Activated T-helper 1 cell treated with anti-CD3 and anti-CD28 coated beads, Interleukin-12 subunit alpha, Interleukin-12 subunit beta, Interleukin-2, Interleukin-4 antibody, amounts not matched to agents 30 ng/mL and 10 ng/mL and 1 ng/mL, durations not matched to agents 14 hours and 24 hours and 36 hours (primary cell): ENCODE data around the gene KIF18A. TPM values are rescaled to one million over a fixed set of nuclear protein-coding genes. Genes with fewer than 3 reads are reported as not detected.

Experiments used
- DNase-seq: peaks from one replicate; pipeline ENCODE4 v3.0.0; 2021; ENCODE audit warnings: low spot score
- H3K27ac Mint-ChIP-seq: one replicate; pipeline ENCODE4 v1.8.0; 2021; ENCODE audit warnings: mild to moderate bottlenecking, mixed read lengths
- H3K27me3 Mint-ChIP-seq: one replicate; pipeline ENCODE4 v1.8.0; 2022; ENCODE audit warnings: mild to moderate bottlenecking, moderate library complexity, mixed read lengths; ENCODE audit not compliant: insufficient read depth
- H3K36me3 Mint-ChIP-seq: one replicate; pipeline ENCODE4 v1.8.0; 2021; ENCODE audit warnings: low read depth, mixed read lengths
- H3K4me1 Mint-ChIP-seq: one replicate; pipeline ENCODE4 v1.8.0; 2021; ENCODE audit warnings: low read depth, mixed read lengths
- H3K4me3 Mint-ChIP-seq: one replicate; pipeline ENCODE4 v1.8.0; 2021; ENCODE audit warnings: mild to moderate bottlenecking, moderate library complexity, mixed read lengths
- H3K9me3 Mint-ChIP-seq: one replicate; pipeline ENCODE4 v1.8.0; 2021; ENCODE audit warnings: mixed read lengths
- intact Hi-C: fragments of 100-400 bp; cut with micrococcal nuclease; formaldehyde crosslinking; loops from one replicate; pipeline ENCODE4 v1.15.1; 2024
- total RNA-seq: library from RNA; stranded (reverse); gene quantifications from 2 replicates; pipeline ENCODE4 v1.2.3, GENCODE V29; 2022

KIF18A gene
- total RNA-seq, 1 donor from 2014 or later, result 13.1 TPM

GRCh38 chr11:28003615-28004014 is 104.3 kb downstream of the KIF18A start:
- DNase-seq, result no peak
- Mint-ChIP-seq H3K36me3 (peaks cover 6% of the 10 kb centered on the region), H3K9me3 (peaks cover 25% of the 10 kb centered on the region), H3K27me3 (no peaks in the 10 kb centered on the region), H3K4me3 (no peak overlapping the region), H3K27ac (no peak overlapping the region), H3K4me1 (no peaks in the 10 kb centered on the region)
- intact Hi-C loops, result no loop called here

GRCh38 chr11:27998552-27998951 is 109.4 kb downstream of the KIF18A start:
- intact Hi-C loops, result no loop called here
- no peak overlapping the region for H3K4me3 Mint-ChIP-seq

GRCh38 chr11:27997344-27997743 is 110.6 kb downstream of the KIF18A start:
- H3K27ac Mint-ChIP-seq, result no peak overlapping the region
- DNase-seq, result no peak
- H3K36me3 Mint-ChIP-seq, result peaks cover 6% of the 10 kb centered on the region
- H3K4me3 Mint-ChIP-seq, result no peak overlapping the region
- H3K9me3 Mint-ChIP-seq, result peaks cover 15% of the 10 kb centered on the region
- H3K27me3 Mint-ChIP-seq, result no peaks in the 10 kb centered on the region
- intact Hi-C loops, result no loop called here
- no peaks in the 10 kb centered on the region for H3K4me1 Mint-ChIP-seq

More at GRCh38 chr11:27998552-27998951, 109.4 kb downstream of the KIF18A start:
- Mint-ChIP-seq H3K27ac (no peak overlapping the region), H3K27me3 (no peaks in the 10 kb centered on the region), H3K36me3 (peaks cover 6% of the 10 kb centered on the region), H3K4me1 (no peaks in the 10 kb centered on the region), H3K9me3 (peaks cover 25% of the 10 kb centered on the region)
- no peak for DNase-seq

- Mint-ChIP-seq H3K27ac (no peak overlapping the region), H3K36me3 (no peaks in the 10 kb centered on the region), H3K4me3 (no peak overlapping the region), H3K9me3 (peaks cover 5% of the 10 kb centered on the region), H3K4me1 (no peaks in the 10 kb centered on the region), H3K27me3 (no peaks in the 10 kb centered on the region)
- intact Hi-C loops, result no loop called here
- no peak for DNase-seq
These were observed 111.9 kb downstream of the KIF18A start for GRCh38 chr11:27996066-27996465.

GRCh38 chr11:27995083-27995482 is 112.9 kb downstream of the KIF18A start:
- Mint-ChIP-seq H3K27ac (no peak overlapping the region), H3K27me3 (no peaks in the 10 kb centered on the region), H3K4me3 (no peak overlapping the region), H3K4me1 (no peaks in the 10 kb centered on the region), H3K36me3 (no peaks in the 10 kb centered on the region), H3K9me3 (peaks cover under 1% of the 10 kb centered on the region)
- no peak for DNase-seq
- intact Hi-C loops, result no loop called here

GRCh38 chr11:27991736-27992135 is 116.2 kb downstream of the KIF18A start:
- H3K9me3 Mint-ChIP-seq, result no peaks in the 10 kb centered on the region
- H3K27me3 Mint-ChIP-seq, result no peaks in the 10 kb centered on the region
- DNase-seq, result no peak
- H3K4me3 Mint-ChIP-seq, result no peak overlapping the region
- no peaks in the 10 kb centered on the region for H3K36me3 Mint-ChIP-seq
- intact Hi-C loops, result no loop called here
- no peaks in the 10 kb centered on the region for H3K4me1 Mint-ChIP-seq
- no peak overlapping the region for H3K27ac Mint-ChIP-seq

- intact Hi-C loops, result no loop called here
- Mint-ChIP-seq H3K27me3 (peaks cover 4% of the 10 kb centered on the region), H3K9me3 (no peaks in the 10 kb centered on the region), H3K4me3 (no peak overlapping the region), H3K36me3 (no peaks in the 10 kb centered on the region), H3K27ac (no peak overlapping the region), H3K4me1 (no peaks in the 10 kb centered on the region)
- no peak for DNase-seq
These were observed 130.4 kb downstream of the KIF18A start for GRCh38 chr11:27977527-27977926.

GRCh38 chr11:27977031-27977430 is 130.9 kb downstream of the KIF18A start:
- Mint-ChIP-seq H3K4me3 (no peak overlapping the region), H3K27ac (no peak overlapping the region), H3K27me3 (peaks cover 4% of the 10 kb centered on the region), H3K4me1 (no peaks in the 10 kb centered on the region), H3K36me3 (no peaks in the 10 kb centered on the region), H3K9me3 (no peaks in the 10 kb centered on the region)
- no peak for DNase-seq
- intact Hi-C loops, result no loop called here

GRCh38 chr11:27976262-27976661 is 131.7 kb downstream of the KIF18A start:
- no peaks in the 10 kb centered on the region for H3K9me3 Mint-ChIP-seq
- no peak for DNase-seq
- no peaks in the 10 kb centered on the region for H3K4me1 Mint-ChIP-seq
- intact Hi-C loops, result no loop called here
- H3K27ac Mint-ChIP-seq, result no peak overlapping the region
- H3K27me3 Mint-ChIP-seq, result peaks cover 4% of the 10 kb centered on the region
- no peak overlapping the region for H3K4me3 Mint-ChIP-seq
- no peaks in the 10 kb centered on the region for H3K36me3 Mint-ChIP-seq

- Mint-ChIP-seq H3K4me1 (no peaks in the 10 kb centered on the region), H3K36me3 (no peaks in the 10 kb centered on the region), H3K4me3 (no peak overlapping the region), H3K27me3 (peaks cover 4% of the 10 kb centered on the region), H3K27ac (no peak overlapping the region), H3K9me3 (no peaks in the 10 kb centered on the region)
- DNase-seq, result no peak
- intact Hi-C loops, result no loop called here
These were observed 134.0 kb downstream of the KIF18A start for GRCh38 chr11:27973851-27974536.

GRCh38 chr11:27972522-27973170 is 135.3 kb downstream of the KIF18A start:
- H3K36me3 Mint-ChIP-seq, result no peaks in the 10 kb centered on the region
- H3K9me3 Mint-ChIP-seq, result no peaks in the 10 kb centered on the region
- no peak overlapping the region for H3K27ac Mint-ChIP-seq
- no peak for DNase-seq
- H3K4me3 Mint-ChIP-seq, result no peak overlapping the region
- H3K27me3 Mint-ChIP-seq, result peaks cover 4% of the 10 kb centered on the region
- H3K4me1 Mint-ChIP-seq, result no peaks in the 10 kb centered on the region
- intact Hi-C loops, result no loop called here

- Mint-ChIP-seq H3K27ac (no peak overlapping the region), H3K36me3 (no peaks in the 10 kb centered on the region), H3K4me3 (no peak overlapping the region), H3K4me1 (no peaks in the 10 kb centered on the region), H3K27me3 (peaks cover 4% of the 10 kb centered on the region), H3K9me3 (no peaks in the 10 kb centered on the region)
- DNase-seq, result no peak
- intact Hi-C loops, result no loop called here
These were observed 136.8 kb downstream of the KIF18A start for GRCh38 chr11:27971171-27971570.
